ENCODE data around the gene PTH2.

The PTH2 gene

GRCh38 chr19:49442354-49442753 is 19.1 kb upstream of the PTH2 start:
- no peak for TF ChIP-seq CTCF (IDR thresholded peaks at IDR 0.05; ENCODE audit: low read depth, low read length)
- in situ Hi-C loops (cut with HindIII; ENCODE audit: low sequenced_read_pairs) = no loop called here
- H3K4me3 ChIP-seq (ENCODE audit: low read depth, low read length) = no peak overlapping the region
- no peak for DNase-seq (ENCODE audit: low read depth, low spot score)

- DNase-seq (ENCODE audit: low read depth, low spot score) = no peak
- no peak for TF ChIP-seq CTCF (IDR thresholded peaks at IDR 0.05; ENCODE audit: low read depth, low read length)
- no peak overlapping the region for H3K4me3 ChIP-seq (ENCODE audit: low read depth, low read length)
- in situ Hi-C loops (cut with HindIII; ENCODE audit: low sequenced_read_pairs) = no loop called here
Measured at GRCh38 chr19:49441960-49442350, 18.7 kb upstream of the PTH2 start.

- TF ChIP-seq CTCF (IDR thresholded peaks at IDR 0.05; ENCODE audit: low read depth, low read length) = no peak
- no peak within 1 kb of the TSS for H3K4me3 ChIP-seq (ENCODE audit: low read depth, low read length)
- DNase-seq (ENCODE audit: low read depth, low spot score) = no peak
- in situ Hi-C loops (cut with HindIII; ENCODE audit: low sequenced_read_pairs) = no loop called here
Measured at GRCh38 chr19:49441210-49441959, 18.1 kb upstream of the PTH2 start, which contains the start of gene SLC17A7. SLC17A7 (minus strand) TSS chr19:49441527; CDS start chr19:49441379, 148 bp downstream.

- TF ChIP-seq CTCF (IDR thresholded peaks at IDR 0.05; ENCODE audit: low read depth, low read length) = no peak
- H3K4me3 ChIP-seq (ENCODE audit: low read depth, low read length) = no peak overlapping the region
- no peak for DNase-seq (ENCODE audit: low read depth, low spot score)
- in situ Hi-C loops (cut with HindIII; ENCODE audit: low sequenced_read_pairs) = no loop called here
Measured at GRCh38 chr19:49440439-49441209, 17.4 kb upstream of the PTH2 start.

GRCh38 chr19:49439836-49440235 is 16.6 kb upstream of the PTH2 start:
- no peak for TF ChIP-seq CTCF (IDR thresholded peaks at IDR 0.05; ENCODE audit: low read depth, low read length)
- DNase-seq (ENCODE audit: low read depth, low spot score) = no peak
- in situ Hi-C loops (cut with HindIII; ENCODE audit: low sequenced_read_pairs) = no loop called here
- H3K4me3 ChIP-seq (ENCODE audit: low read depth, low read length) = no peak overlapping the region

GRCh38 chr19:49438261-49438660 is 15.0 kb upstream of the PTH2 start:
- no peak overlapping the region for H3K4me3 ChIP-seq (ENCODE audit: low read depth, low read length)
- in situ Hi-C loops (cut with HindIII; ENCODE audit: low sequenced_read_pairs) = no loop called here
- no peak for DNase-seq (ENCODE audit: low read depth, low spot score)
- TF ChIP-seq CTCF (IDR thresholded peaks at IDR 0.05; ENCODE audit: low read depth, low read length) = no peak
